Skeletal muscle satellite cell (primary cell): ENCODE measurements around the gene LNX2.
"Not testable (repeated sequence)": the region's sequence is repeated elsewhere in the genome, so short reads cannot be mapped to it uniquely, and the experiment has no call there.

Experiments used
- H3K27me3 ChIP-seq: 2 replicates; pipeline ENCODE4 v1.7.0; 2013; ENCODE audit warnings: low read length; ENCODE audit not compliant: control insufficient read depth, insufficient read depth
- H3K36me3 ChIP-seq: 2 replicates; pipeline ENCODE4 v1.7.0; 2013; ENCODE audit warnings: mild to moderate bottlenecking, control low read depth, low read length; ENCODE audit not compliant: insufficient read depth
- H3K4me1 ChIP-seq: 2 replicates; pipeline ENCODE4 v1.7.0; 2013; ENCODE audit warnings: low read length; ENCODE audit not compliant: control insufficient read depth, insufficient read depth
- H3K4me2 ChIP-seq: 2 replicates; pipeline ENCODE4 v1.7.0; 2013; ENCODE audit warnings: mild to moderate bottlenecking, low read length
- H3K4me3 ChIP-seq: 2 replicates; pipeline ENCODE4 v1.7.0; 2013; ENCODE audit warnings: low read length
- H3K9ac ChIP-seq: 2 replicates; pipeline ENCODE4 v1.7.0; 2013; ENCODE audit warnings: mild to moderate bottlenecking, low read depth, low read length, moderate library complexity
- H3K9me3 ChIP-seq: replicated peaks from 2 replicates; pipeline ENCODE4 v1.7.0; 2013; ENCODE audit warnings: mild to moderate bottlenecking, control low read depth, low read length

LNX2 gene

DNA sequence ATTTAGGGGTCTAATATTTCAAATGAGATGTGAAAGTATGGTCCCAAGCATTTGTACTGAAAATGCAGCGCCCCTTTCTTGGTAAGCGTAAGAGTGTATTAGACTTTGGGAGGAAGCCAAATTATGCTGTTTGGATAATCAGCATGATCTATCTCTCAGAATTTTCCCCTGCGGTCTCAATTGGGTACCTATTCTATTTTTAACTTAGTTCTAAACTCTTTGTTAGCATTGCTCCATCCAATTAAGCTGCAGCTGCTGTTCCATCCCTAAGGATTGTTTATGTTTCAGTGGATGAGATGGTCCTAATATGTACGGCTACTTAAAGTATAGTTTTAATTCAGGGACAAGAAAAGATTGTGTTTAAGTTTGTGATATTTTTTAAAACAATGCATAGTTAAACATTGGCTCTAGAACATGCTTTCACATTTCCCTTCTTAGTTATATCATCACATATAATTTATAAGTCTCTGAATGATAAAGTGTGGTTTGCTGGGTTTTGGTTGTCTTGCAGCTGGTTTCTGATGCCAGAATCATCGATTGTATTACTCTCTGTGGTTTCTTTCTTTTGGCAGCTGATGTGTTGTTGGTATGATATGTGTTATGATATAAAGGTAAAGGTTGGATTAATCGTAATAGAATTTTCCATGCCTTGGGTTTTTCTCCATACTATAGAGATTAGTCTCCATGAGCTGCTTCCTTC lies 16.4 kb upstream of the LNX2 start:
- Histone ChIP-seq H3K4me3 (no peak overlapping the region), H3K27me3 (no peaks in the 10 kb centered on the region), H3K9ac (no peak overlapping the region), H3K4me2 (no peak overlapping the region), H3K4me1 (peaks cover 10% of the 10 kb centered on the region), H3K9me3 (no peaks in the 10 kb centered on the region), H3K36me3 (peaks cover 16% of the 10 kb centered on the region)

DNA sequence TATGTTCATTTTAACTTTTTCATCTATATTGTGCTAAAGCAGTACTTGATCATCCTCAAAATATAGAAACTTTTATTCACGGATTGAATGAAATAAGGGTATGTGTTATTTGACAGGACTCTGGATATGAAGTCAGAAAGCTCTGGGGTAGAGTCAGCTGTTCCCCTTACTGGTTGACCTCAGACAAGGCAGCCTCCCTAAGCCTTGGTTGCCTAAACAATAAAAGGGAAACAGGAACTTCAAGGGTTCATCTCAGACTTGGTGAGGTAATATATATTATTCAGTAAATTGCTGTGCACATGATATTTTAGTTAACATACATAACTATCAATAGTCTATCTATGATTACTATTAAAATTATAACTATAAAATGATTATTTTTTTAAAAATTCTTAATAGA lies 14.9 kb upstream of the LNX2 start:
- H3K27me3 ChIP-seq = no peaks in the 10 kb centered on the region
- peaks cover 10% of the 10 kb centered on the region for H3K4me1 ChIP-seq
- no peak overlapping the region for H3K4me2 ChIP-seq
- no peak overlapping the region for H3K9ac ChIP-seq
- no peak overlapping the region for H3K4me3 ChIP-seq
- no peaks in the 10 kb centered on the region for H3K9me3 ChIP-seq
- H3K36me3 ChIP-seq = peaks cover 16% of the 10 kb centered on the region

DNA sequence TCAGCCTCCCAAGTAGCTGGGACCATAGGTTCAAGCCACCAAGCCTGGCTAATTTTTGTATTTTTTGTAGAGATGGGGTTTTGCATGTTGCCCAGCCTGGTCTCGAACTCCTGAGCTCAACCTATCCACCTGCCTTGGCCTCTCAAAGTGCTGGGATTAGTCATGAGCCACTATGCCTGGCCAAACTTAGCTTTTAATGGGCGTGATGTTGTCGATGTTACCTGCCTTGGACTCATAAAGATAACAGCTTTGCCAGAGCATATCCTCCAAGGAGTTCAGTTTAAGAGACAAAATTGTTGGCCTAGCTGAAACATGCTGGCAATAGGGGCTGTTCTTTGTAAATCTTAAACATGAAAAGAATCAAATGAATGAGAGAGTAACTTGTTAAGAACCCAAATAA lies 14.5 kb upstream of the LNX2 start:
- no peaks in the 10 kb centered on the region for H3K9me3 ChIP-seq
- H3K4me3 ChIP-seq = no peak overlapping the region
- H3K9ac ChIP-seq = no peak overlapping the region
- H3K36me3 ChIP-seq = peaks cover 16% of the 10 kb centered on the region
- H3K4me1 ChIP-seq = peaks cover 10% of the 10 kb centered on the region
- no peaks in the 10 kb centered on the region for H3K27me3 ChIP-seq
- H3K4me2 ChIP-seq = no peak overlapping the region

DNA sequence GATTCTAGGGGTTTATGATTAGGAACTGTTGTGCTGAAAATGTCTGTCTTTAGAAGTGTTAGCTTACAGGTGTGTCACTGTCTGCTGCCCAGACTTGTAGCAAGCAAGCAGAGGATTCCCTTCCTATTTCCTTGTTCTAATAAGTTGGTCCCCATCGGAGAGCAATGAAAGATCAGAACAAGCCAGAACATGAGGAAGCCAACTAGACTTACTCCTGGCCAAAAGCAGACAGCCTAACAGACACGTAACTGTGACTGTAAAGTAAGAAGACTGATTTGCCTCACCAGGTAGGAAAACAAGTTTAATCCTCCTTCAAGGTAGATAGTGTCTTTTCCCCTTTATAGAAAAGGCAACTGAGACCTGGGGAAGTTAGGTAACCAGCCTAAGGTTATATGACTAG lies 13.9 kb upstream of the LNX2 start:
- Histone ChIP-seq H3K4me2 (no peak overlapping the region), H3K36me3 (peaks cover 16% of the 10 kb centered on the region), H3K4me3 (no peak overlapping the region), H3K9ac (no peak overlapping the region), H3K4me1 (peaks cover 10% of the 10 kb centered on the region), H3K27me3 (no peaks in the 10 kb centered on the region), H3K9me3 (no peaks in the 10 kb centered on the region)

DNA sequence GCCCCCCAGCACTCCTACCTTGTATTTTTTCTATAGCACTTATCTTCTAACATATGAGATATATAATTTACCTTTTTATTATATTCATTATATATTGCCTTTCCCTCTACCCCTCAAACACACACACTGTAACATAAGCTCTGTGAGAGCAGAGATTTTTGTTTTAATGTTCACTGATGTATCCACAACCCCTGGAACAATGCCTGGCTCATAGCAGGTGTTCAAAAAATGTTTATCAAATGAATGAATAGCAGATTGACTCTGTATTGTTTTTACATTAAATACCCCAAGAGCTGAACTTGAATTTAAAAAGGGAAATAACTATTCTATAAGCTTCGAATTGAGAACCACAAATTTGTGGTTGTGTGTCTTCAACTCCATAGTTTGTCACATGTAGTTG lies 12.3 kb upstream of the LNX2 start:
- Histone ChIP-seq H3K27me3 (no peaks in the 10 kb centered on the region), H3K4me2 (no peak overlapping the region), H3K4me1 (no peaks in the 10 kb centered on the region), H3K9ac (no peak overlapping the region), H3K36me3 (peaks cover 19% of the 10 kb centered on the region), H3K9me3 (no peaks in the 10 kb centered on the region), H3K4me3 (no peak overlapping the region)

GRCh38 chr13:27632214-27632613 lies 11.9 kb upstream of the LNX2 start:
- Histone ChIP-seq H3K27me3 (no peaks in the 10 kb centered on the region), H3K4me2 (no peak overlapping the region), H3K4me3 (no peak overlapping the region), H3K9ac (no peak overlapping the region), H3K9me3 (no peaks in the 10 kb centered on the region), H3K4me1 (no peaks in the 10 kb centered on the region), H3K36me3 (peaks cover 19% of the 10 kb centered on the region)

DNA sequence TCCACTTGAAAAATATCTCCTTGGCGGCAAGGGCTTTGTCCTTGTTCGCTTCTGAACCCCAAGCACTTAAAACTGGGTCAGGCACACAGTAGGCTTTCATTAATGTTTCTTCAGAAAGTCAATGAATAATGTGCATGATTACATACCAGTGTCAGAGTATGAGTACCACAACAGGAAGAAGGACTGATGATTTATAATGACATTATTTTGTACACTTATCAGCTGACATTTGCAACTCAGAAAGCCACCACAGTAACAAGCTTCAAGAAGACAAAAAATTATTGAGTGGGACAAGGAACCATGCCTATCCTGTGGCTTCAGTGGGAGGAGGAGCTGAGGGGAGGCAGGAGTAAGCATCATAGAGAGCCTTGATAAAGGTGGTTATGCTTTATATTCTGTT lies 11.3 kb upstream of the LNX2 start:
- H3K4me3 ChIP-seq = no peak overlapping the region
- no peaks in the 10 kb centered on the region for H3K4me1 ChIP-seq
- H3K36me3 ChIP-seq = peaks cover 19% of the 10 kb centered on the region
- H3K4me2 ChIP-seq = no peak overlapping the region
- no peak overlapping the region for H3K9ac ChIP-seq
- no peaks in the 10 kb centered on the region for H3K9me3 ChIP-seq
- H3K27me3 ChIP-seq = no peaks in the 10 kb centered on the region

GRCh38 chr13:27631156-27631555 lies 10.8 kb upstream of the LNX2 start:
- Histone ChIP-seq H3K4me2 (no peak overlapping the region), H3K4me3 (no peak overlapping the region), H3K9ac (no peak overlapping the region), H3K9me3 (no peaks in the 10 kb centered on the region), H3K4me1 (no peaks in the 10 kb centered on the region), H3K36me3 (peaks cover 19% of the 10 kb centered on the region), H3K27me3 (no peaks in the 10 kb centered on the region)

GRCh38 chr13:27628766-27629165 lies 8.4 kb upstream of the LNX2 start:
- not testable (repeated sequence) for H3K9ac ChIP-seq, H3K4me1 ChIP-seq, H3K4me2 ChIP-seq, H3K27me3 ChIP-seq, H3K9me3 ChIP-seq, H3K4me3 ChIP-seq
- H3K36me3 ChIP-seq = peaks cover 23% of the 10 kb centered on the region

GRCh38 chr13:27628081-27628480 lies 7.8 kb upstream of the LNX2 start:
- Histone ChIP-seq H3K27me3 (no peaks in the 10 kb centered on the region), H3K4me3 (no peak overlapping the region), H3K36me3 (peaks cover 26% of the 10 kb centered on the region), H3K4me1 (peaks cover 3% of the 10 kb centered on the region), H3K4me2 (no peak overlapping the region), H3K9ac (no peak overlapping the region), H3K9me3 (no peaks in the 10 kb centered on the region)

- no peak overlapping the region for H3K4me2 ChIP-seq
- H3K27me3 ChIP-seq = no peaks in the 10 kb centered on the region
- no peak overlapping the region for H3K4me3 ChIP-seq
- peaks cover 25% of the 10 kb centered on the region for H3K36me3 ChIP-seq
- peaks cover 8% of the 10 kb centered on the region for H3K4me1 ChIP-seq
- H3K9ac ChIP-seq = no peak overlapping the region
- H3K9me3 ChIP-seq = no peaks in the 10 kb centered on the region
Observed at GRCh38 chr13:27627380-27627779, 7.1 kb upstream of the LNX2 start.

GRCh38 chr13:27625839-27626238 lies 5.5 kb upstream of the LNX2 start:
- Histone ChIP-seq H3K27me3 (no peaks in the 10 kb centered on the region), H3K4me3 (no peak overlapping the region), H3K9ac (no peak overlapping the region), H3K36me3 (peaks cover 21% of the 10 kb centered on the region), H3K4me2 (no peak overlapping the region), H3K9me3 (no peaks in the 10 kb centered on the region), H3K4me1 (peaks cover 12% of the 10 kb centered on the region)
